IMR-90 (cell line): Measurements from ENCODE around the gene PKD1L1. TPM values are rescaled to one million over a fixed set of nuclear protein-coding genes. Genes with fewer than 3 reads are reported as not detected.
A peak's percentile ranks its signal among the peaks of the same experiment; 100 is the strongest.

ENCODE experiments used
- ATAC-seq: fragments of 200-7000 bp; cut with Tn5 transposase; 2 replicates; pipeline ENCODE4 v1.9.1; 2020; ENCODE audit warnings: low read depth, mild to moderate bottlenecking, moderate library complexity
- BruUV-seq: library from RNA; stranded (reverse); fragments of 400-500 nt; replicated peaks from 2 replicates; lab custom pipeline; 2021; lab: Mats Ljungman, UMichigan
- CTCF ChIA-PET: fragments of 300-600 bp; formaldehyde crosslinking; extraction: SDS; loops from one replicate; lab custom pipeline; 2021; ENCODE audit warnings: antibody characterized with exemption; lab: Yijun Ruan, JAX
- POLR2A ChIA-PET: fragments of 300-600 bp; sonication (Branson Sonifier 250); formaldehyde crosslinking; loops from one replicate; lab custom pipeline; 2022; ENCODE audit warnings: antibody characterized with exemption; ENCODE audit not compliant: unreplicated experiment; lab: Charles Lee
- DNase-seq: peaks from one replicate; pipeline ENCODE4 v3.0.0; 2013
- H2AFZ ChIP-seq: replicated peaks from 2 replicates; pipeline ENCODE3; 2013; ENCODE audit warnings: low read length, mild to moderate bottlenecking; ENCODE audit not compliant: poor library complexity
- H2AK5ac ChIP-seq: 2 replicates; pipeline ENCODE4 v1.6.1; 2013; ENCODE audit warnings: low read depth, low read length, inconsistent platforms
- H2AK9ac ChIP-seq: replicated peaks from 2 replicates; pipeline ENCODE3; 2013; ENCODE audit warnings: mild to moderate bottlenecking, low read depth, low read length, moderate library complexity; ENCODE audit not compliant: poor library complexity
- H2BK120ac ChIP-seq: 2 replicates; pipeline ENCODE4 v1.6.1; 2013; ENCODE audit warnings: low read depth, low read length, inconsistent platforms
- H2BK15ac ChIP-seq: 3 replicates; pipeline ENCODE4 v1.6.1; 2013; ENCODE audit warnings: low read depth, low read length, inconsistent platforms
- H2BK20ac ChIP-seq: 2 replicates; pipeline ENCODE4 v1.6.1; 2013; ENCODE audit warnings: low read depth, mild to moderate bottlenecking, inconsistent platforms, low read length, moderate library complexity
- H2BK5ac ChIP-seq: 2 replicates; pipeline ENCODE4 v1.6.1; 2013; ENCODE audit warnings: mild to moderate bottlenecking, low read depth, low read length, inconsistent platforms; ENCODE audit not compliant: poor library complexity, severe bottlenecking
- H3K14ac ChIP-seq: replicated peaks from 2 replicates; pipeline ENCODE4 v1.6.1; 2013; ENCODE audit warnings: low read depth, low read length, inconsistent platforms
- H3K18ac ChIP-seq: 2 replicates; pipeline ENCODE4 v1.6.1; 2013; ENCODE audit warnings: low read depth, low read length, control low read depth
- H3K23ac ChIP-seq: 2 replicates; pipeline ENCODE4 v1.6.1; 2013; ENCODE audit warnings: low read depth, low read length, inconsistent platforms
- H3K27ac ChIP-seq: 2 replicates; pipeline ENCODE4 v1.5.1; 2013; ENCODE audit warnings: mild to moderate bottlenecking, control low read depth, low read length; ENCODE audit not compliant: insufficient read depth
- H3K27me3 ChIP-seq: 2 replicates; pipeline ENCODE4 v1.6.1; 2013; ENCODE audit warnings: low read length; ENCODE audit not compliant: control insufficient read depth, insufficient read depth
- H3K36me3 ChIP-seq: 2 replicates; pipeline ENCODE4 v1.6.1; 2013; ENCODE audit warnings: low read length, mixed read lengths; ENCODE audit not compliant: control insufficient read depth, insufficient read depth
- H3K4ac ChIP-seq: 2 replicates; pipeline ENCODE4 v1.6.1; 2013; ENCODE audit warnings: low read depth, low read length, inconsistent platforms
- H3K4me1 ChIP-seq: 2 replicates; pipeline ENCODE4 v1.6.1; 2013; ENCODE audit warnings: low read length, mixed read lengths; ENCODE audit not compliant: control insufficient read depth, insufficient read depth
- H3K4me2 ChIP-seq: 2 replicates; pipeline ENCODE4 v1.6.1; 2013; ENCODE audit warnings: low read depth, mild to moderate bottlenecking, control low read depth, low read length, moderate library complexity
- H3K4me3 ChIP-seq: 2 replicates; pipeline ENCODE4 v1.5.1; 2013; ENCODE audit warnings: low read depth, mild to moderate bottlenecking, control low read depth, low read length, moderate library complexity; ENCODE audit not compliant: insufficient read depth
- H3K56ac ChIP-seq: 2 replicates; pipeline ENCODE4 v1.6.1; 2013; ENCODE audit warnings: low read length, inconsistent platforms; ENCODE audit not compliant: insufficient read depth; ENCODE audit errors: extremely low read depth
- H3K79me1 ChIP-seq, 2 experiments: 2 replicates each; pipeline ENCODE4 v1.6.1; 2013; ENCODE audit warnings: low read length in 2 of 2, inconsistent platforms in 1 of 2, low read depth in 1 of 2
- H3K9ac ChIP-seq: 2 replicates; pipeline ENCODE4 v1.6.1; 2013; ENCODE audit warnings: low read depth, low read length, control low read depth
- H3K9me1 ChIP-seq: 2 replicates; pipeline ENCODE4 v1.6.1; 2013; ENCODE audit warnings: low read length, inconsistent platforms; ENCODE audit not compliant: insufficient read depth
- H3K9me3 ChIP-seq: 2 replicates; pipeline ENCODE4 v1.6.1; 2013; ENCODE audit warnings: low read length; ENCODE audit not compliant: control insufficient read depth, insufficient read depth
- H4K20me1 ChIP-seq: 2 replicates; pipeline ENCODE4 v1.6.1; 2013; ENCODE audit warnings: low read length, inconsistent platforms; ENCODE audit not compliant: insufficient read depth
- H4K5ac ChIP-seq: 2 replicates; pipeline ENCODE4 v1.6.1; 2013; ENCODE audit warnings: mild to moderate bottlenecking, low read depth, low read length, control low read depth
- H4K8ac ChIP-seq, 2 experiments: 2 replicates each; pipeline ENCODE4 v1.6.1; 2013; ENCODE audit warnings: low read depth in 2 of 2, low read length in 2 of 2, control low read depth in 1 of 2, inconsistent platforms in 1 of 2
- H4K91ac ChIP-seq: 2 replicates; pipeline ENCODE4 v1.6.1; 2013; ENCODE audit warnings: low read depth, low read length, inconsistent platforms; ENCODE audit not compliant: insufficient read depth
- BHLHE40 ChIP-seq: fragments of 150-350 bp; IDR thresholded peaks from 2 replicates; pipeline ENCODE4 v1.6.1; 2016; ENCODE audit warnings: mild to moderate bottlenecking, low read depth, low read length
- CEBPB ChIP-seq: IDR thresholded peaks from 2 replicates; pipeline ENCODE4 v1.6.1; 2012; ENCODE audit warnings: low read depth, low read length, improper control_type of control experiment
- CHD1 ChIP-seq: IDR thresholded peaks from 2 replicates; pipeline ENCODE4 v1.6.1; 2012; ENCODE audit warnings: low read depth, low read length, improper control_type of control experiment
- FOS ChIP-seq: fragments of 150-350 bp; IDR thresholded peaks from 2 replicates; pipeline ENCODE4 v1.6.1; 2016; ENCODE audit warnings: low read depth, low read length
- MAFK ChIP-seq: IDR thresholded peaks from 2 replicates; pipeline ENCODE4 v1.6.1; 2012; ENCODE audit warnings: low read depth, low read length, improper control_type of control experiment
- MAZ ChIP-seq: IDR thresholded peaks from 2 replicates; pipeline ENCODE4 v1.6.1; 2012; ENCODE audit warnings: low read depth, mild to moderate bottlenecking, low read length, improper control_type of control experiment, moderate library complexity, borderline replicate concordance
- MXI1 ChIP-seq: IDR thresholded peaks from 2 replicates; pipeline ENCODE4 v1.6.1; 2012; ENCODE audit warnings: low read depth, mild to moderate bottlenecking, low read length, moderate library complexity, borderline replicate concordance
- NFE2L2 ChIP-seq: fragments of 150-350 bp; IDR thresholded peaks from 2 replicates; pipeline ENCODE4 v1.6.1; 2016; ENCODE audit warnings: low read depth, mild to moderate bottlenecking, low read length
- POLR2A ChIP-seq: IDR thresholded peaks from 2 replicates; pipeline ENCODE4 v1.6.1; 2012; ENCODE audit warnings: mild to moderate bottlenecking, low read depth, low read length
- RAD21 ChIP-seq: IDR thresholded peaks from 2 replicates; pipeline ENCODE4 v1.6.1; 2012; ENCODE audit warnings: low read length, improper control_type of control experiment
- RCOR1 ChIP-seq: IDR thresholded peaks from 2 replicates; pipeline ENCODE4 v1.6.1; 2012; ENCODE audit warnings: mild to moderate bottlenecking, low read length, improper control_type of control experiment; ENCODE audit not compliant: insufficient replicate concordance
- RFX5 ChIP-seq: IDR thresholded peaks from 2 replicates; pipeline ENCODE4 v1.8.0; 2012; ENCODE audit warnings: low read depth, mild to moderate bottlenecking, low read length, moderate library complexity
- SMC3 ChIP-seq: fragments of 150-350 bp; IDR thresholded peaks from 2 replicates; pipeline ENCODE4 v1.6.1; 2016; ENCODE audit warnings: low read depth, mild to moderate bottlenecking, antibody characterized with exemption, low read length, moderate library complexity
- WGBS, 2 experiments: methylation state at CpG; one replicate each; pipeline versions ENCODE4 v1.1.5 to v1.1.7; 2013; ENCODE audit warnings: missing lambda C conversion rate in 2 of 2; ENCODE audit not compliant: insufficient read length in 1 of 2; ENCODE audit errors: extremely low coverage in 2 of 2; 5-methylcytosine and 5-hydroxymethylcytosine counted together
- dilution Hi-C: fragments of 300-500 bp; cut with HindIII; formaldehyde crosslinking; loops from one replicate; pipeline ENCODE4 v1.14.3; 2018; ENCODE audit warnings: low sequenced_read_pairs; ENCODE audit not compliant: unreplicated experiment
- in situ Hi-C: fragments of 300-500 bp; cut with MboI; formaldehyde crosslinking; loops from 3 replicates; pipeline ENCODE4 v1.14.3; 2019; ENCODE audit warnings: low sequenced_read_pairs, inconsistent platforms, mixed read lengths
- intact Hi-C: fragments of 100-400 bp; cut with micrococcal nuclease; formaldehyde crosslinking; loops from 2 replicates; pipeline ENCODE4 v1.10.0; 2022
- polyA plus RNA-seq, 3 experiments: library from polyadenylated mRNA; depleted of rRNA; stranded (reverse); fragments of >200 nt; gene quantifications; 2 replicates each; pipeline ENCODE4 v1.2.3, GENCODE V29; 2012; ENCODE audit warnings: low replicate concordance in 1 of 3
- total RNA-seq: library from RNA; depleted of rRNA; stranded (reverse); fragments of >200 nt; gene quantifications from 2 replicates; pipeline ENCODE4 v1.2.3, GENCODE V29; 2012
- TF ChIP-seq, protein P1 (sequence below): fragments of 150-350 bp; IDR thresholded peaks from 2 replicates; pipeline ENCODE4 v1.6.1; 2016; ENCODE audit warnings: low read depth, mild to moderate bottlenecking, low read length, moderate library complexity, borderline replicate concordance
- TF ChIP-seq, protein P2 (sequence below): conservative IDR thresholded peaks from 2 replicates; pipeline ENCODE4 v1.5.1; 2012; ENCODE audit warnings: mild to moderate bottlenecking, low read depth, low read length, improper control_type of control experiment
- TF ChIP-seq, protein P3 (sequence below): fragments of 150-350 bp; IDR thresholded peaks from 2 replicates; pipeline ENCODE4 v1.6.1; 2017; ENCODE audit warnings: mild to moderate bottlenecking, antibody characterized with exemption, low read length, low read depth

The PKD1L1 gene
- total and polyA plus RNA-seq, 2 of the 4 experiments (the other 2 are of a cell fraction) = under 0.01 to 0.15 TPM

DNA sequence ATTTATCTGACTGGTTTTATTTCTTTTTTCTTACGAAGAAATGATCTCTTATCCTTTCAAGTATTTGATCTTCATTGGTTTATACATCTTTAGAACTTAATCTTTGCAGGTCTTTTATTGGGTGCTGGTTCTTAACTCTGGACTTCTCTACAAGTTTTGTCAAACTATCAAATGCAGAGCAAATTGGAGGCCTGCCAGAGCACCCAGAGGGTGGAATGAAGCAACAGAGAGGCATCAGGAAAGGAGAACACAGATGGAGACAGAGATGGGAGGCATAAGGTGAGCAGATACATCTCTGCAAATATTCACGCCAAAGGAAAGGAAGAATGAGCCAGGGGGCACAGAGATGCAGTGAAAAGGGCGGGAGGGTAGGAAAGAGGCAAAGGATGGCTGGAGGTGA, 130.3 kb downstream of the PKD1L1 start:
- Histone ChIP-seq H2AFZ (no peak overlapping the region), H3K14ac (peak overlapping the region; percentile 67), H3K18ac (no peak overlapping the region), H3K4me1 (peaks cover 4% of the 10 kb centered on the region), H2BK5ac (no peak overlapping the region), H3K36me3 (no peaks in the 10 kb centered on the region), H3K4me3 (no peak overlapping the region), H3K27me3 (no peaks in the 10 kb centered on the region), H3K4me2 (no peak overlapping the region), H3K9me3 (no peaks in the 10 kb centered on the region), H4K91ac (peak overlapping the region; percentile 67), H3K9me1 (no peaks in the 10 kb centered on the region; the same call in 1 of the 2 replicates), H4K8ac (peak overlapping the region; percentile 50 to 54; a peak in 2 of 4 replicates), H2BK20ac (peak overlapping the region; percentile 77), H3K56ac (no peak overlapping the region; the same call in 1 of the 2 replicates), H3K27ac (no peak overlapping the region), H2AK9ac (no peak overlapping the region), H4K5ac (peak overlapping the region; percentile 15; the same call in 1 of the 2 replicates), H2BK120ac (peak overlapping the region; percentile 87), H4K20me1 (no peaks in the 10 kb centered on the region), H3K79me1 (no peaks in the 10 kb centered on the region), H2BK15ac (peak overlapping the region; percentile 86; the same call in 1 of the 3 replicates), H2AK5ac (peak overlapping the region; percentile 56; the same call in 1 of the 2 replicates), H3K4ac (peak overlapping the region; percentile 63), H3K23ac (no peak overlapping the region), H3K9ac (no peak overlapping the region)
- in situ Hi-C loops = loop anchor here (5.0 to 10.0 kb wide), 3 partner anchors 233 to 553 kb away; partner anchors contain the start of gene TNS3
- ChIA-PET CTCF (interaction anchor here (1.6 to 1.8 kb wide), 2 partner anchors 207 to 283 kb away, joined by 4 to 7 read pairs; no protein-coding TSS in a partner anchor), POLR2A (no interaction called here)
- dilution Hi-C loops = no loop called here
- no TSS peak for BruUV-seq
- TF ChIP-seq, protein P1, sequence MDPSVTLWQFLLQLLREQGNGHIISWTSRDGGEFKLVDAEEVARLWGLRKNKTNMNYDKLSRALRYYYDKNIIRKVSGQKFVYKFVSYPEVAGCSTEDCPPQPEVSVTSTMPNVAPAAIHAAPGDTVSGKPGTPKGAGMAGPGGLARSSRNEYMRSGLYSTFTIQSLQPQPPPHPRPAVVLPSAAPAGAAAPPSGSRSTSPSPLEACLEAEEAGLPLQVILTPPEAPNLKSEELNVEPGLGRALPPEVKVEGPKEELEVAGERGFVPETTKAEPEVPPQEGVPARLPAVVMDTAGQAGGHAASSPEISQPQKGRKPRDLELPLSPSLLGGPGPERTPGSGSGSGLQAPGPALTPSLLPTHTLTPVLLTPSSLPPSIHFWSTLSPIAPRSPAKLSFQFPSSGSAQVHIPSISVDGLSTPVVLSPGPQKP = no peak
- TF ChIP-seq BHLHE40 (no peak), MAFK (no peak), RAD21 (no peak), SMC3 (no peak), FOS (no peak), CHD1 (no peak), RCOR1 (no peak), CEBPB (no peak), RFX5 (no peak), MAZ (no peak), MXI1 (no peak), NFE2L2 (no peak), POLR2A (no peak)
- TF ChIP-seq, protein P2, sequence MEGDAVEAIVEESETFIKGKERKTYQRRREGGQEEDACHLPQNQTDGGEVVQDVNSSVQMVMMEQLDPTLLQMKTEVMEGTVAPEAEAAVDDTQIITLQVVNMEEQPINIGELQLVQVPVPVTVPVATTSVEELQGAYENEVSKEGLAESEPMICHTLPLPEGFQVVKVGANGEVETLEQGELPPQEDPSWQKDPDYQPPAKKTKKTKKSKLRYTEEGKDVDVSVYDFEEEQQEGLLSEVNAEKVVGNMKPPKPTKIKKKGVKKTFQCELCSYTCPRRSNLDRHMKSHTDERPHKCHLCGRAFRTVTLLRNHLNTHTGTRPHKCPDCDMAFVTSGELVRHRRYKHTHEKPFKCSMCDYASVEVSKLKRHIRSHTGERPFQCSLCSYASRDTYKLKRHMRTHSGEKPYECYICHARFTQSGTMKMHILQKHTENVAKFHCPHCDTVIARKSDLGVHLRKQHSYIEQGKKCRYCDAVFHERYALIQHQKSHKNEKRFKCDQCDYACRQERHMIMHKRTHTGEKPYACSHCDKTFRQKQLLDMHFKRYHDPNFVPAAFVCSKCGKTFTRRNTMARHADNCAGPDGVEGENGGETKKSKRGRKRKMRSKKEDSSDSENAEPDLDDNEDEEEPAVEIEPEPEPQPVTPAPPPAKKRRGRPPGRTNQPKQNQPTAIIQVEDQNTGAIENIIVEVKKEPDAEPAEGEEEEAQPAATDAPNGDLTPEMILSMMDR = no peak
- TF ChIP-seq, protein P3, sequence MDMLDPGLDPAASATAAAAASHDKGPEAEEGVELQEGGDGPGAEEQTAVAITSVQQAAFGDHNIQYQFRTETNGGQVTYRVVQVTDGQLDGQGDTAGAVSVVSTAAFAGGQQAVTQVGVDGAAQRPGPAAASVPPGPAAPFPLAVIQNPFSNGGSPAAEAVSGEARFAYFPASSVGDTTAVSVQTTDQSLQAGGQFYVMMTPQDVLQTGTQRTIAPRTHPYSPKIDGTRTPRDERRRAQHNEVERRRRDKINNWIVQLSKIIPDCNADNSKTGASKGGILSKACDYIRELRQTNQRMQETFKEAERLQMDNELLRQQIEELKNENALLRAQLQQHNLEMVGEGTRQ = no peak
- intact Hi-C loops = loop anchor here (2.0 to 5.0 kb wide), 4 partner anchors 56 to 551 kb away; no protein-coding TSS in a partner anchor
- no peak for DNase-seq
- ATAC-seq = no peak
- no CpG with 5 or more reads among the region's 3 CpGs for WGBS, 2 experiments
